ENCODE measurements around the gene C1QTNF9. TPM values are rescaled to one million over a fixed set of nuclear protein-coding genes. Genes with fewer than 3 reads are reported as not detected.

The C1QTNF9 gene
- total and polyA plus RNA-seq, 2 of the 8 experiments (the other 6 are each of a cell fraction or from before 2014, with no cell fraction given): not detected

GRCh38 chr13:24275041-24275440, 34.3 kb upstream of the C1QTNF9 start (continued):
- no peak for TF ChIP-seq EP300 (IDR thresholded peaks at IDR 0.05; ENCODE audit: borderline replicate concordance in 1 of 2, low read depth in 2 of 2, low read length in 2 of 2)
- TF ChIP-seq JUN (IDR thresholded peaks at IDR 0.05; ENCODE audit: low read depth, low read length): no peak
- TF ChIP-seq RXRA (IDR thresholded peaks at IDR 0.05; ENCODE audit: insufficient read depth, low read depth, low read length): no peak
- no peak for TF ChIP-seq MAX (IDR thresholded peaks at IDR 0.05)
- no peak for TF ChIP-seq EZH2 (IDR thresholded peaks at IDR 0.05; ENCODE audit: low read depth, low read length, severe bottlenecking)
- no peak for TF ChIP-seq CBX5 (IDR thresholded peaks at IDR 0.05; ENCODE audit: low read depth, low read length)
- TF ChIP-seq SIRT6 (IDR thresholded peaks at IDR 0.05; ENCODE audit: low read length): no peak
- no peak for TF ChIP-seq RNF2 (IDR thresholded peaks at IDR 0.05; ENCODE audit: borderline replicate concordance, low read depth, low read length, missing control alignments, poor library complexity, severe bottlenecking)
